ENCODE results near the gene ATP11C. TPM values are rescaled to one million over a fixed set of nuclear protein-coding genes. Genes with fewer than 3 reads are reported as not detected.
A peak's percentile ranks its signal among the peaks of the same experiment; 100 is the strongest.
"Not testable (repeated sequence)": the region's sequence is repeated elsewhere in the genome, so short reads cannot be mapped to it uniquely, and the experiment has no call there.

ATP11C gene
- total and polyA plus RNA-seq, 10 of the 15 experiments (the other 5 are each of a cell fraction or from before 2014, with no cell fraction given) = 16.2 to 44.0 (median 24.8) TPM

DNA sequence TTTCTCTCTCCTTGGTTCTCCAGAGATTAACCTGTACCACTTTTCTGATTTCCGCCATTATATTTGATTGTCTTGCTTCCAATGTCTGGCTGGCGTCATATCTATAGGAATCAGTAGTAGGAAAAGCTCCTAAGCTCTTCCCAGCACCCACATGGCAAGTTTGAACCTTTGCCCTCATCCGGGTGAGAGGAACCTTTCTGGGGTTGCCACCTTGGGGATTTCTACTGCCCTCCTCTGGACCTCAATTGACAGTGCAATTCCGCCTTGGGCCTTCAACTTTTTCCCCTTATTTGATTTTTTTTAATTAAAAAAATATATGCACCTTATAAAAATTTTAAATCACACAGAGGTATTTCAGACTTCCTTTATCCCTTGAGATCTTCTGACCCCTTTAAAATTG, 34.4 kb upstream of the ATP11C start (continued):
- TF ChIP-seq ZNF24 (IDR thresholded peaks at IDR 0.05) = no peak
- peak; percentile 35; the same call in 1 of the 2 replicates for TF ChIP-seq SMC3 (IDR thresholded peaks at IDR 0.05; ENCODE audit: borderline replicate concordance, low read length)
- no peak for TF ChIP-seq SKIL (IDR thresholded peaks at IDR 0.05; ENCODE audit: low read depth, poor library complexity, severe bottlenecking)
- TF ChIP-seq, protein P1, sequence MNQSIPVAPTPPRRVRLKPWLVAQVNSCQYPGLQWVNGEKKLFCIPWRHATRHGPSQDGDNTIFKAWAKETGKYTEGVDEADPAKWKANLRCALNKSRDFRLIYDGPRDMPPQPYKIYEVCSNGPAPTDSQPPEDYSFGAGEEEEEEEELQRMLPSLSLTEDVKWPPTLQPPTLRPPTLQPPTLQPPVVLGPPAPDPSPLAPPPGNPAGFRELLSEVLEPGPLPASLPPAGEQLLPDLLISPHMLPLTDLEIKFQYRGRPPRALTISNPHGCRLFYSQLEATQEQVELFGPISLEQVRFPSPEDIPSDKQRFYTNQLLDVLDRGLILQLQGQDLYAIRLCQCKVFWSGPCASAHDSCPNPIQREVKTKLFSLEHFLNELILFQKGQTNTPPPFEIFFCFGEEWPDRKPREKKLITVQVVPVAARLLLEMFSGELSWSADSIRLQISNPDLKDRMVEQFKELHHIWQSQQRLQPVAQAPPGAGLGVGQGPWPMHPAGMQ (IDR thresholded peaks at IDR 0.05; ENCODE audit: borderline replicate concordance) = no peak

GRCh38 chrX:139966159-139966558, 33.3 kb upstream of the ATP11C start:
- not testable (repeated sequence) for H3K27me3 ChIP-seq (replicated peaks in 1 of 2; ENCODE audit: control insufficient read depth in 2 of 2, insufficient read depth in 2 of 2, low read length in 1 of 2)

More at GRCh38 chrX:139966159-139966558, 33.3 kb upstream of the ATP11C start:
- ChIA-PET POLR2A (interaction anchor here (0.6 kb wide), 1 partner anchor 16 kb away, joined by 3 read pairs; no protein-coding TSS in a partner anchor), CTCF (interaction anchor here (1.1 to 1.4 kb wide), 2 partner anchors 16 to 221 kb away, joined by 3 read pairs; no protein-coding TSS in a partner anchor), SMC1A (ENCODE audit: uncharacterized antibody, unreplicated experiment) (interaction anchor here (0.9 to 1.2 kb wide), 3 partner anchors 14 to 228 kb away, joined by 3 read pairs; no protein-coding TSS in a partner anchor)
- DNase-seq (ENCODE audit: low read depth, low spot score); H3K79me2 ChIP-seq (ENCODE audit: control insufficient read depth, insufficient read depth, low read length); in situ Hi-C loops (cut with MboI); H3K4me2 ChIP-seq (ENCODE audit: control insufficient read depth, insufficient read depth); H3K27ac ChIP-seq (ENCODE audit: control insufficient read depth, insufficient read depth); RAD21 ChIA-PET (ENCODE audit: unreplicated experiment); H2AFZ ChIP-seq (ENCODE audit: control insufficient read depth, low read depth, low read length); H3K36me3 ChIP-seq (ENCODE audit: control insufficient read depth in 2 of 2, insufficient read depth in 2 of 2, low read length in 1 of 2); FAIRE-seq; H3K9ac ChIP-seq (ENCODE audit: control insufficient read depth, insufficient read depth, low read length); BruUV-seq (replicated peaks); H3K4me1 ChIP-seq (ENCODE audit: control insufficient read depth, insufficient read depth, low read length); H4K20me1 ChIP-seq (ENCODE audit: control insufficient read depth, insufficient read depth); H3K4me3 ChIP-seq; H3K9me3 ChIP-seq (replicated peaks; ENCODE audit: control insufficient read depth, insufficient read depth, low read length): not testable (repeated sequence)
- WGBS (ENCODE audit: insufficient coverage, insufficient replicate concordance, low lambda C conversion rate, missing lambda C conversion rate) = 23% methylated on average over 3 of the region's 3 CpGs
- intact Hi-C loops (cut with micrococcal nuclease; ENCODE audit: unreplicated experiment) = loop anchor here (10.0 kb wide), 1 partner anchor 411 kb away; no protein-coding TSS in a partner anchor
- TF ChIP-seq CTCF (IDR thresholded peaks at IDR 0.05 in 2 of 3, conservative IDR thresholded peaks at IDR 0.05 in 1 of 3; ENCODE audit: control insufficient read depth in 2 of 3, extremely low read depth in 1 of 3, insufficient read depth in 1 of 3, low read depth in 3 of 3, low read length in 3 of 3) (peak in 2 of 3 experiments; percentile 15 to 24; a peak in 1 of 6 replicates), ZNF384 (IDR thresholded peaks at IDR 0.05; ENCODE audit: borderline replicate concordance, low read depth, low read length) (peak; percentile 18; the same call in 1 of the 2 replicates)
- ATAC-seq = peak; percentile 42; the same call in 1 of the 3 replicates
